Endothelial cell of umbilical vein (primary cell): Measurements from ENCODE around the gene ARPC5. TPM values are rescaled to one million over a fixed set of nuclear protein-coding genes. Genes with fewer than 3 reads are reported as not detected.

ENCODE experiments used
- BruUV-seq: library from RNA; stranded (reverse); fragments of 400-500 nt; replicated peaks from 2 replicates; lab custom pipeline; 2021; lab: Mats Ljungman, UMichigan
- CTCF ChIA-PET: fragments of 300-600, 350-600 bp; sonication (Branson Sonifier 250); formaldehyde crosslinking; loops from one replicate; lab custom pipeline; 2021; ENCODE audit warnings: antibody characterized with exemption, inconsistent platforms; lab: Charles Lee
- POLR2A ChIA-PET: fragments of 300-600, 350-600 bp; sonication (Branson Sonifier 250); formaldehyde crosslinking; loops from one replicate; lab custom pipeline; 2021; ENCODE audit warnings: antibody characterized with exemption, inconsistent platforms; lab: Charles Lee
- DNase-seq: peaks from one replicate; pipeline ENCODE4 v3.0.0-alpha.2; 2011; ENCODE audit warnings: low read depth, low spot score
- FAIRE-seq: peaks from 2 replicates; lab custom pipeline; 2011; peaks lifted over from hg19 to GRCh38; lab: Jason Lieb, UNC
- H2AFZ ChIP-seq: 2 replicates; pipeline ENCODE4 v1.6.0; 2012; ENCODE audit warnings: low read depth, low read length, control low read depth, inconsistent platforms
- H3K27ac ChIP-seq: 2 replicates; pipeline ENCODE4 v1.5.1; 2011; ENCODE audit warnings: low read depth, mild to moderate bottlenecking, control low read depth, low read length, moderate library complexity; ENCODE audit not compliant: insufficient read depth
- H3K27me3 ChIP-seq, 2 experiments: 2 replicates each; pipeline versions ENCODE4 v1.6.0 to v1.6.1; 2011; ENCODE audit warnings: low read length in 2 of 2, mixed read lengths in 1 of 2; ENCODE audit not compliant: control insufficient read depth in 2 of 2, insufficient read depth in 2 of 2
- H3K36me3 ChIP-seq, 2 experiments: 2 replicates in 1 of 2; 3 replicates in 1 of 2; pipeline ENCODE4 v1.5.1; 2011; ENCODE audit warnings: low read length in 2 of 2, mild to moderate bottlenecking in 1 of 2, moderate library complexity in 1 of 2; ENCODE audit not compliant: control insufficient read depth in 2 of 2, insufficient read depth in 2 of 2; ENCODE audit errors: extremely low read depth in 1 of 2
- H3K4me1 ChIP-seq: 3 replicates; pipeline ENCODE4 v1.5.1; 2011; ENCODE audit warnings: mild to moderate bottlenecking, low read length; ENCODE audit not compliant: control insufficient read depth, insufficient read depth; ENCODE audit errors: extremely low read depth
- H3K4me2 ChIP-seq: 2 replicates; pipeline ENCODE4 v1.6.1; 2011; ENCODE audit warnings: low read length, control low read depth, mixed read lengths; ENCODE audit not compliant: insufficient read depth
- H3K4me3 ChIP-seq, 3 experiments: fragments of 200-600 bp in 1 of 3; sonication (generic), shearing (Covaris generic) in 1 of 3; replicated peaks in 1 of 3; 2 replicates each; pipeline ENCODE4 v1.5.1; 2011 to 2016; ENCODE audit warnings: control low read depth in 3 of 3, low read length in 3 of 3, mild to moderate bottlenecking in 2 of 3, inconsistent platforms in 1 of 3, low read depth in 1 of 3, moderate library complexity in 1 of 3; ENCODE audit not compliant: insufficient read depth in 1 of 3
- H3K79me2 ChIP-seq: 2 replicates; pipeline ENCODE4 v1.6.0; 2012; ENCODE audit warnings: low read length, inconsistent platforms; ENCODE audit not compliant: control insufficient read depth, insufficient read depth
- H3K9ac ChIP-seq: replicated peaks from 2 replicates; pipeline ENCODE3; 2011; ENCODE audit warnings: low read length, control low read depth; ENCODE audit not compliant: insufficient read depth; ENCODE audit errors: extremely low read depth
- H3K9me1 ChIP-seq: replicated peaks from 3 replicates; pipeline ENCODE4 v1.6.0; 2011; ENCODE audit warnings: mild to moderate bottlenecking, low read length; ENCODE audit not compliant: control insufficient read depth, insufficient read depth; ENCODE audit errors: extremely low read depth
- H3K9me3 ChIP-seq: replicated peaks from 2 replicates; pipeline ENCODE4 v1.5.1; 2012; ENCODE audit warnings: low read length, inconsistent platforms; ENCODE audit not compliant: control insufficient read depth, insufficient read depth
- H4K20me1 ChIP-seq: replicated peaks from 2 replicates; pipeline ENCODE3; 2011; ENCODE audit warnings: mild to moderate bottlenecking, low read length; ENCODE audit not compliant: control insufficient read depth, insufficient read depth; ENCODE audit errors: extremely low read depth
- EZH2 ChIP-seq: IDR thresholded peaks from 2 replicates; pipeline ENCODE4 v1.6.1; 2012; ENCODE audit warnings: borderline replicate concordance, low read depth, mild to moderate bottlenecking, moderate library complexity, low read length, inconsistent platforms; ENCODE audit not compliant: severe bottlenecking
- FOS ChIP-seq: IDR thresholded peaks from 2 replicates; pipeline ENCODE4 v1.6.1; 2011; ENCODE audit warnings: mild to moderate bottlenecking, low read length, moderate library complexity, borderline replicate concordance; ENCODE audit not compliant: insufficient read depth
- GATA2 ChIP-seq: IDR thresholded peaks from 2 replicates; pipeline ENCODE4 v1.7.0; 2011; ENCODE audit warnings: low read depth, mild to moderate bottlenecking, moderate library complexity, mixed read lengths, low read length; ENCODE audit not compliant: insufficient read length, insufficient read depth
- JUN ChIP-seq: IDR thresholded peaks from 2 replicates; pipeline ENCODE4 v1.6.1; 2011; ENCODE audit warnings: borderline replicate concordance, low read depth; ENCODE audit not compliant: insufficient read length, insufficient read depth
- MYC ChIP-seq: IDR thresholded peaks from one replicate; pipeline ENCODE4 v1.6.1; 2011; ENCODE audit warnings: mild to moderate bottlenecking, low read depth, low read length
- POLR2A ChIP-seq: IDR thresholded peaks from 2 replicates; pipeline ENCODE4 v1.6.1; 2012; ENCODE audit warnings: low read depth, mild to moderate bottlenecking, control low read depth, low read length
- POLR2AphosphoS5 ChIP-seq: IDR thresholded peaks from 2 replicates; pipeline ENCODE4 v1.6.1; 2012; ENCODE audit warnings: low read depth, mild to moderate bottlenecking, control low read depth, low read length, moderate library complexity; ENCODE audit not compliant: insufficient read depth
- dilution Hi-C: fragments of 300-500 bp; cut with MboI; formaldehyde crosslinking; loops from one replicate; pipeline ENCODE4 v1.15.0; 2019; ENCODE audit warnings: low sequenced_read_pairs; ENCODE audit not compliant: extremely low pct_ligation_motif_present
- intact Hi-C: fragments of 100-400 bp; cut with micrococcal nuclease; formaldehyde crosslinking; loops from one replicate; pipeline ENCODE4 v1.10.0; 2022
- polyA plus RNA-seq, 4 experiments: library from polyadenylated mRNA; depleted of rRNA in 3 of 4; stranded (reverse) in 3 of 4; unstranded in 1 of 4; fragments of >200 nt; gene quantifications; 2 replicates each; pipeline versions ENCODE4 v1.2.1 to v1.2.3, GENCODE V29; 2011 to 2012; ENCODE audit warnings: missing spikeins in 1 of 4
- total RNA-seq: library from RNA; stranded (reverse); gene quantifications from 2 replicates; pipeline ENCODE4 v1.2.3, GENCODE V29; 2021
- TF ChIP-seq, protein P1 (sequence below), 2 donors: IDR thresholded peaks; 1 replicate in 1 of 2; 2 replicates in 1 of 2; pipeline ENCODE4 v1.5.1; 2011; ENCODE audit warnings: low read length in 2 of 2, mild to moderate bottlenecking in 2 of 2, moderate library complexity in 2 of 2, control low read depth in 1 of 2, inconsistent platforms in 1 of 2, low read depth in 1 of 2; ENCODE audit not compliant: insufficient read depth in 1 of 2; ENCODE audit errors: extremely low read depth in 1 of 2
- TF ChIP-seq, protein P2 (sequence below): IDR thresholded peaks from 2 replicates; pipeline ENCODE4 v1.6.1; 2011; ENCODE audit not compliant: insufficient read depth, insufficient read length

ARPC5 gene
- total and polyA plus RNA-seq, 2 donors (not counting 3 experiments of a cell fraction or from before 2014, with no cell fraction given): 110 to 185 TPM

DNA sequence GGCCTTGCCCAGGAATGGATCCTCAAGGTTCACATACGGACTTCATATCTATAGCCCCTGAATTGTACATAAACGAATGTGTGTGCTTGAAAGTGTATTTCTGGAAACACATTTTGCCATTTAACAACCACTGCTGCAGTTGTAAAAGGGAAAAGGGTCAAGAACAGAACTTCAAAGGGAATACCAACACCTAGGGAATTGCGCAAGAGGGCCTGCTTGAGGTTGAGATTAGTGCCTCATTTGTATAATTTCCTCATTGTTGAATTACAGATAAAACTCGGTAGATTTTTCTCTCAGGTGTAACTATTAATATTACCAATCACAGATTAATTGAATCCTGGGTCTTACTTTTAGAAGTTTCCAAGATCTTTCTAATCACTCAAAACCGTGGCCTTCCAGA lies 51.4 kb downstream of the ARPC5 start:
- no TSS peak for BruUV-seq
- CTCF ChIA-PET: no interaction called here

More for the DNA sequence above, 51.4 kb downstream of the ARPC5 start:
- no peak overlapping the region for H3K4me3 ChIP-seq
- H3K4me2 ChIP-seq: no peak overlapping the region
- no peak overlapping the region for H3K27ac ChIP-seq
- dilution Hi-C loops (no loop called here), intact Hi-C loops (no loop called here)
- FAIRE-seq (no peak), DNase-seq (no peak)
- H3K27me3 ChIP-seq: no peaks in the 10 kb centered on the region
- H3K9me3 ChIP-seq: no peaks in the 10 kb centered on the region
- no peaks in the 10 kb centered on the region for H3K9me1 ChIP-seq
- no peak overlapping the region for H3K9ac ChIP-seq
- no peak for TF ChIP-seq MYC
- no peak for TF ChIP-seq FOS
- TF ChIP-seq, protein P1, sequence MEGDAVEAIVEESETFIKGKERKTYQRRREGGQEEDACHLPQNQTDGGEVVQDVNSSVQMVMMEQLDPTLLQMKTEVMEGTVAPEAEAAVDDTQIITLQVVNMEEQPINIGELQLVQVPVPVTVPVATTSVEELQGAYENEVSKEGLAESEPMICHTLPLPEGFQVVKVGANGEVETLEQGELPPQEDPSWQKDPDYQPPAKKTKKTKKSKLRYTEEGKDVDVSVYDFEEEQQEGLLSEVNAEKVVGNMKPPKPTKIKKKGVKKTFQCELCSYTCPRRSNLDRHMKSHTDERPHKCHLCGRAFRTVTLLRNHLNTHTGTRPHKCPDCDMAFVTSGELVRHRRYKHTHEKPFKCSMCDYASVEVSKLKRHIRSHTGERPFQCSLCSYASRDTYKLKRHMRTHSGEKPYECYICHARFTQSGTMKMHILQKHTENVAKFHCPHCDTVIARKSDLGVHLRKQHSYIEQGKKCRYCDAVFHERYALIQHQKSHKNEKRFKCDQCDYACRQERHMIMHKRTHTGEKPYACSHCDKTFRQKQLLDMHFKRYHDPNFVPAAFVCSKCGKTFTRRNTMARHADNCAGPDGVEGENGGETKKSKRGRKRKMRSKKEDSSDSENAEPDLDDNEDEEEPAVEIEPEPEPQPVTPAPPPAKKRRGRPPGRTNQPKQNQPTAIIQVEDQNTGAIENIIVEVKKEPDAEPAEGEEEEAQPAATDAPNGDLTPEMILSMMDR (IDR thresholded peaks at IDR 0.05; ENCODE audit: extremely low read depth in 1 of 2, insufficient read depth in 1 of 2, low read depth in 1 of 2, low read length in 2 of 2): no peak
- no peak for TF ChIP-seq POLR2AphosphoS5
- TF ChIP-seq JUN: no peak
- no peak for TF ChIP-seq GATA2
- TF ChIP-seq POLR2A: no peak
- no peak for TF ChIP-seq EZH2
- TF ChIP-seq, protein P2, sequence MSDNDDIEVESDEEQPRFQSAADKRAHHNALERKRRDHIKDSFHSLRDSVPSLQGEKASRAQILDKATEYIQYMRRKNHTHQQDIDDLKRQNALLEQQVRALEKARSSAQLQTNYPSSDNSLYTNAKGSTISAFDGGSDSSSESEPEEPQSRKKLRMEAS: no peak
- H3K4me1 ChIP-seq: no peaks in the 10 kb centered on the region
- no peaks in the 10 kb centered on the region for H3K79me2 ChIP-seq
- POLR2A ChIA-PET: no interaction called here
- no peaks in the 10 kb centered on the region for H3K36me3 ChIP-seq
- no peak overlapping the region for H2AFZ ChIP-seq
- H4K20me1 ChIP-seq: no peaks in the 10 kb centered on the region
